HTERT RPE-1 (cell line): ENCODE measurements around the gene PUS1.

Experiments used
- in situ Hi-C: fragments of 300-500 bp; cut with MboI; formaldehyde crosslinking; loops from 4 replicates; pipeline ENCODE4 v1.14.3; 2020; ENCODE audit warnings: low sequenced_read_pairs

The PUS1 gene

DNA sequence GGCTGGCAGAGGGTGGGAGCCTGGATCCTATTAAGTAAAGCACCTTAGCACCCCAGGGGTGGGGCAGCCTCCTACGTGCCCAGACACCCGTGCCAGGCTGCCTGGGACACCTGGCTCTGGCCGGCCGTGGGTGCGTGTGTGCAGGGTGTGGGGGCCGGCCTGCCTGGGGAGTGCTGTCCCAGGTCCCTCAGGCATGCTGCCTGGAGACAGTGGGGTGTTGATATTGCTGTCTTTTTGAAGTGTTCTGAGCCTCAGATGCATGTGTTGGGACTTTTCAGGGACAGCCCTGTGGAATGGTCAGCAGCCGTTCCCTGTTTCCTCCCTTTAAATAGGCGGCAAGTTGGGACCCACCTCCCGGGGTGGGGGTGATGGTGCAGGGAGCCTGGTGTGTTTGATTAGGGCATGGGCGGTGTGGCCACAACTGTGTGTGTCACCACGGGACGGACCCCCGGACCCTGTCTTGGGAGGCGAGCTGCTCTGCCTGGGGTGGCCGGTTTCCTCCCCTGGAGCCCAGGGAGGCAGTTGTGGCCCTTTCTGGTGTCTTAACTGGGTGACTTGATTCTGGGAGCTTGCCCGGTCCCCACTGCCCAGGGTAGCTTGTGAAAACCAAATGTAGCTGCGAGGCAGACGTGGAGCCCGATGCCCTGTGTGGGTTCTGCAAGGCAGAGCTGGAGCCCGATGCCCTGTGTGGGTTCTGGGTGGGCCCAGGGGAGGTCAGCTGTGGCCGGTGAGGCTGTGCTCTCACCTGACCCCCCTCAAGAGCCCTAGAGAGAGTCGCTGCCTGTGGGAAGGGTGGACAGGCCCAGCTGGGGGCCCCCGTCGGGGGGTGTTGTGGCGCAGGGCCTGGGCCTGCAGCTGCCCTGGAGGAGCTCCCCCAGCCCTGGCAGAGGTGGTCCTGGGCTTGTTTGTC, 26.5 kb upstream of the PUS1 start:
- in situ Hi-C loops = no loop called here

DNA sequence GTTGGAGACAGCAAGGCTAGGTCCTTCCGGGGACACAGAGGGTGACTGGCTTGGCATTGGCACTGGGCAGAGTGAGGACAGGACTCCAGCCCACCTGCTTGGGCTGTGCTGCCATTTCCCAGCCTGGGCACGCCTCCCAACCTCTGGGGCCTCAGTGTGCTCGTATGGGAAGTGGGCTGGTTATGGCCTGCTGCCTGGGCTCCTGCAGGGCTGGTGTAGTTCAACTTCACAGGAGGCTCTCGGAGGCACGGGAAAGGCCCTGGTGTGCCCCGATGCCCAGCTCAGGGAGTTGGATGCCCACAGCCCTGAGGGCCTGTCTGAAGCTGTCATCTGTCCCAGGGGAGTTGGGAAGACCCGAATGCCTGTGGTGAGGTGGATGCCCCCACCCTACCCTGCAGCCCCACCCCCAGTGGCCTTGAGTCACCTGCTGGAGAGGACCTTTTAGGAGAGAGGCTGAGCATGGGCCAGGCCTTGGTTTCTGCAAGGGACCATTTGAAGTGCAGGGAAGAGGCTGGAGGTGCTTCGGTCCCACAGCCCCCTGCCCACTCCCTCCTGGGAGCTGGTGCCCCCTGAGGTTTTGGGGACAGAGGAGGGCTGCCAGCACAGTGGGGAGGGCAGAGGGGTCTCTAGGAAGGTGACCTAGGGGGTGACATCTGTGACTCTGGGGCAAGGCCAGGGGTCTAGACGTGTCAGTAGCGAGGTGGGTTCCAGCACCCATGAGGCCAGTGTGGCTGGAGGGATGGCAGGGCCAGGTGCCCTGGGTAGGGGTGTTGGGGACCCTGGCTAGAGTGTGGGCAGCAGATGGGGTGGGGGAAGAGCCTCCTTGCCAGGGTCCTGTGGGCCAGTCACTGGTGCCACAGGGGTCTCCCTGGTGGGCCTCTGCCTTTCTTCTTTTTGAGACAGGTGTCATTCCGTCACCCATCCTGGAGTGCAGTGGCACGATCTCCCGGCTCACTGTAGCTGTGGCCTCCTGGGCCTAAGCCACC, 25.5 kb upstream of the PUS1 start:
- in situ Hi-C loops = no loop called here

DNA sequence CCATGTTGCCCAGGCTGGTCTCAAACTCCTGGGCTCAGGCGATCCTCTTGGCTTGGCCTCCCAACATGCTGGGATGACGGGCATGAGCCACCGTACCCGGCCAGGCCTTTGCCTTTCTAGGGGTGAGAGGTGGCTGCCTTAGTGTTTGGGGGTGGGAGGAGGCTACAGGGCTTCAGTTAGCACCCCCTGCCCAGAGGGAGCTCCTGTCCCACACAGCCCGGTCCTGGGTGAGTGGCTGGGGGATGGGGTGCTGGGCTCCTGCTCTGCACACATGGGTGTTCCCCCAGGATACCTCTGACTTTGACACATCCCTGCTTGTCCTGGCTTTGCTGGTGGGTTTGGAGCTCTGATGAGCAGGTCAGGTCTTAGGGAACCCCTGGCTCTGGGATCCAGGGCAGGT, 24.7 kb upstream of the PUS1 start:
- in situ Hi-C loops = no loop called here

- in situ Hi-C loops = no loop called here
These were observed 23.9 kb upstream of the PUS1 start for GRCh38 chr12:131905081-131905629.

- in situ Hi-C loops = no loop called here
These were observed 23.4 kb upstream of the PUS1 start for GRCh38 chr12:131905630-131906091.

DNA sequence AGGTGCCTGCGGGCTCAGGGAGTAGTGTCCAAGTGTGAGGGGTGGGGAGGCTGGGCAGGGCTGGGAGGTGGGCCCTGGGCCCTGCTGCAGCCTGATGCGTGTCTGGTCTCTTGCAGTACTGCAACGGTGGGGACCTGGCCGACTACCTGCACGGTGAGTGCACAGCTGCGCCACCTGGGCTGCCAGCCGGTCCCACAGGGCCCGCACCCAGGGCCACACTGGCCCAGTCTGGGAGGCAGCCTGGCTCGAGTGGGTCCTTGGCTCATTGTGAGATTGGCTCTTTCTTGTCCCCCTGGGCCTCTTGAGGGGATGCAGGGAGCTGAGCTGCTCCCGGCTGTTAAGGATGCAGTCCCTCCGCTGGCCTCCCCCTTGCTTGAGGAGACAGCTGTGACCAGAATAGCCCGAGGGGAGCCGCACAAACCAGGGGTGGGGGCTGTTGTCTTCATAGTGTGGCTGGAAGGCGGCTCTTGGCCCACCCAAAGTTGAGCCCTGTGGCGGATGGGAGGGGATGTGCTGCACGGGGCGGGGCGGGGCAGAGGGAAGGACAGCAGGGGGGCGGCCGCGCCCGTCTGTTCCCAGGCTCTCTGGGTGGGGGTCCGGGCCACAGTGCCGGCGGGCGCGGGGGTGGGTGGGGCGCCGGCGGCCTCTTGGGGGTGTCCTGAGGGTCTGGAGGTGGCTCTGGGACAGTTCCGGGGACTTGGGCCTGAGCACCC, 21.5 kb upstream of the PUS1 start:
- in situ Hi-C loops = no loop called here

DNA sequence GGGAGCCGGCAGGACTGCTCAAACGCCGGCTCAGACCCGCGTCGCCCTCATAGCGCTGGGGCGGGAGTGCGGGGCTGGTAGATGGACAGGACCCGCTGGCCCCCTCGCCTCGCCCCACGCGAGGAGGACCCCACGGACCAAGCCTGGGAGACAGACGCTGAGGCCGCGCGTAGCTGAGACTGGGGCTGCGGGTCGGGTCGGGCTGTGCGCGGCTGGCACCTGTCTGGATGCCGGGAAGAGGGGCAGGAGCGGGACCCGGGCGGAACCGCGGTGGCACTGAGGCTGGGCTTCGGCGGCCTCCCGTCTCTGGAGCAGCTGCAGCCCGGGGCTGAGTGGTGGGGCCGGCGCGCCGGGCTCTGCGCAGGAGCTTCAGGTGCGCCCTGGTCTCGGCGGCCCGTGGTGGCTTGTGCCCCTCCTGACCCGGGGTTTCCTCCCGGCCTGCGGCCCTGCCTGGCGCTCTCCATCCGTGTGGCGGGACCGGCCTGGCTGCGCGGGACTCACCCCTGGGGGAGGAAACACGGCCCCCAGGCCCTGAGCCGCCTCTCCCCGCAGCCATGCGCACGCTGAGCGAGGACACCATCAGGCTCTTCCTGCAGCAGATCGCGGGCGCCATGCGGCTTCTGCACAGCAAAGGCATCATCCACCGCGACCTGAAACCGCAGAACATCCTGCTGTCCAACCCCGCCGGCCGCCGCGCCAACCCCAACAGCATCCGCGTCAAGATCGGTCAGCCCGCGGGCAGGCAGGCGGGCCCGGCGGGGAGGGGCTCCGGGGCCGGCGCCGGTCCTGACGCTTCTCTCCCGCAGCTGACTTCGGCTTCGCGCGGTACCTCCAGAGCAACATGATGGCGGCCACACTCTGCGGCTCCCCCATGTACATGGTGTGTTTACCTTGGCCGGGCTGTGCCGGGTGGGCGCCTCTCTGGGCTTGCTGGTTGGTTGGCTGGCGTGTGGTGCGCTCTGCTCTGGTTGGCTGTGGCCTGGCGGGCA, 20.7 kb upstream of the PUS1 start:
- in situ Hi-C loops = no loop called here

DNA sequence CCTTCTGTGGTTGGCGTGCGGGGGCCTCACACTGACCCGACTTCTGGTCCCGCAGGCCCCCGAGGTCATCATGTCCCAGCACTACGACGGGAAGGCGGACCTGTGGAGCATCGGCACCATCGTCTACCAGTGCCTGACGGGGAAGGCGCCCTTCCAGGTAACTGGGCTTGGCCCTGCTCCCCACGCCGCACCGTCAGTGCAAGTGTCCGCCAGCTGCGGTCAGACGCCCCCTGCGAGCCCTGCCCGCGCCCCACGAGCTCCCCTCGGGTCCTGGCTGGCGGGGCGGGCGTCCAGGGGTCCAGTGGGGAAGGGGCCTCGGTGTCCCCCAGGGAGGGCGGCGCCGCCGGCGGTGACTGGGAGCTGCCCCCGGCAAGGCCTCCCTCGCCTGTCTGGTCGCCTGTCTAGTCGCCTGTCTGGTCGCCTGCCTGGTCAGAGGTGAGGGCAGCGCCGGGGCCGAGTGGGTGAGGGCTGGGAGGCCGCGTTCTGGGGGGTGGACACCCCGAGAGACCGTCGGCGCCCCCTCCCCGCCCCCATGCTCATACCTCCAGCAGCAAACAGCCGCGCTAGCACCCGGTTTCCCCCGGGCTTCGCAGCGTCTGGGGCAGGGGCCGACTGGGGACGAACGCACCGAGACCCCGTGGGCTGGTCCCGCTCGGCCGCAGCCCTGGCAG, 19.9 kb upstream of the PUS1 start:
- in situ Hi-C loops = no loop called here

GRCh38 chr12:131909752-131910219, 19.3 kb upstream of the PUS1 start:
- in situ Hi-C loops = no loop called here

DNA sequence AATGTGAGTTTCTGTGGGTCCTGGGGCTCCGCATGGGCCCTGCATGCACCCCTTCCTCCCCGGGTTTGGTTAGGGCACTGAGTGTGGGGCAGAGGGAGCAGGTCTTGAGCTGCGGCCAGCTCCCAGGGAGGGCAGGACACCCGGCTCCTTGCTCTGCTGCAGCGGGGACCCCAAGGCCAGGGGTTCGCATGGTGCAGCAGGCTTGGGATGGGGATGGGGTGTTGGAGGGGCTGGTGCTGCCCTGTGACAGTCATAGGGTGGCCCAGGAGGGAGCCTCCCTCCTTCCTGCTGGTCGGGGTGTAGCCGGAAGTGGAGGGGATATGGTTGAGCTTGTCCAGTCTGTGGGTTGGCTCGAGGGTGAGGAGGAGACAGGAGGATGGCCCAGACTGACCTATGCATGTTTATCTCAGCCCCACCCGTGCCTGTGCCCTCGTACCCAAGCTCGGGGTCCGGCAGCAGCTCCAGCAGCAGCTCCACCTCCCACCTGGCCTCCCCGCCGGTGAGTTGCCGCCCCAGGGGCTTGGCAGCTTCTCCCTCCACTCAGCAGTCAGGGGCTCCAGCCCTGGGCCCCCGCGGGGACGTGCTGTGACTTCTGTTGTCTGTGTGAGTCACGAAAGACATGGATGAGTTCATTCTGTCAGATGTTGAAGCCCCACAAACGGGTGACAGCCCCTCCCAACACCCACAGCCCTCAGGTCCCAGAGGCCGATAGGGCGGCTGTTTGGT, 18.6 kb upstream of the PUS1 start:
- in situ Hi-C loops = no loop called here

GRCh38 chr12:131911028-131911650, 17.9 kb upstream of the PUS1 start:
- in situ Hi-C loops = no loop called here

- in situ Hi-C loops = no loop called here
These were observed 17.1 kb upstream of the PUS1 start for GRCh38 chr12:131911851-131912477.

DNA sequence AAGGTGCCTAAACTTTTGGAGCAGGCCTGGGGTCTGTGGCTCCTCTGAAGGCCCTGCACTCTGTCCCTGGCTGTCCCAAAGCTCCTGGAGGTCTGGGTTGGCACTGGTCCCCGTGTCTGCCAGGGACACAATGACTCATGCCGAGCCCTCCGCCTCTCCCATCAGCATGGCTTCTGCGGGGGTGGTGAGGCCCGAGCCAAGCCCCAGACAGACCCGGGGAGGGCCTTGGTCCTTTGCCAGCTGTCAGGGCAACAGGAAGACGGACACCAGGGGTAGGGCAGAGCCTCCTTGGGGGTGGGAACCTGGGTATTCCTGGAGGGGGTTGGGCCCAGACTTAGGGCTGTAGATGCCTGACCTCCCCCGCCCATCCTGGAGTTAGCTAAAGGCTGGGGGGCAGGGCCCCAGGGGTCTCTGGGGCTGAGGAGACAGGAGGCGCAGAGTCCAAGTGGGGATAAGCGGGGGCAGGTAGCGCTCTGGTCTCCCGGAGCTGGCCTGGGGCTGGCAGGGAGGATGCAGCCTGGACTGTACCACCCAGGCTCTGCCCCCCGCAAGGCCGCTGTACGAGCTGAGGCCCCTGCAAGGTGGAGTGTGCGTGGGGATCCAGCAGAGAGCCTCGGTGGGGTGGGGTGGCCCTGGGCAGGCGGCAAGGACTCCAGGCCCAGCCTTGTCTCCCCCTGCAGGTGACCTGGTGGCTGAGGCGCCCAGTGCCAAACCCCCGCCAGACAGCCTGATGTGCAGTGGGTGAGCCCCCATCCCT, 16.4 kb upstream of the PUS1 start:
- in situ Hi-C loops = no loop called here

- in situ Hi-C loops = no loop called here
These were observed 15.4 kb upstream of the PUS1 start for GRCh38 chr12:131913666-131914065.

DNA sequence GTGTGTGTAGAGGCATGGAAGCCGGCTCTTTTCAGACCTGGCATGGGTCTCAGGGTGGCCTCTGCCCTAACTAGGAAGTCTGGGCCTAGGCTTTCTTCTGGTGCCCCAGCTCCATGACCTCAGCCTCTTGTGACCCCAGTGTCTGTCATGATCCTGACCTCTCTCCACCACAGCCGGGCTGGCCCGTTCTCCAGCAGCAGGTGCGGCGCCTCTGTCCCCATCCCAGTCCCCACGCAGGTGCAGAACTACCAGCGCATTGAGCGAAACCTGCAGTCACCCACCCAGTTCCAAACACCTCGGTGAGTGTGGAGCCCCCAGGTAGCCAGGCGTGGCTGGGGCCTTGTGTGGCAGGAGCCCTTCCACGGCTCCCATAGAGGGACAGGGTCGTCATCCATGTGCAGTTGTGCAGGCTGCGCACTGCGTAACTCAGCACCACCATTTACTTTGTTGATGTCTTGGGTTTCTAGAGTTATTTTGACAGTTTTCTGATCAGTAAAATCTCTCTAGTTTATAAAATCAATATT, 14.8 kb upstream of the PUS1 start:
- in situ Hi-C loops = no loop called here

- in situ Hi-C loops = no loop called here
These were observed 13.9 kb upstream of the PUS1 start for GRCh38 chr12:131915000-131915689.
